Measurements from ENCODE around the gene ABCG4.

ABCG4 gene

GRCh38 chr11:119157063-119157462 lies 8.2 kb downstream of the ABCG4 start:
- no peak for TF ChIP-seq USF1 (IDR thresholded peaks at IDR 0.05)
- TF ChIP-seq REST (IDR thresholded peaks at IDR 0.05; ENCODE audit: low read depth): peak; percentile 45; the same call in 1 of the 2 replicates
- no peak for TF ChIP-seq CEBPB (IDR thresholded peaks at IDR 0.05)
- TF ChIP-seq ZBTB7A (IDR thresholded peaks at IDR 0.05; ENCODE audit: low read depth): no peak
- no peak for TF ChIP-seq RAD21 (IDR thresholded peaks at IDR 0.05; ENCODE audit: low read depth)

- no peak for TF ChIP-seq MAX (IDR thresholded peaks at IDR 0.05)
- TF ChIP-seq USF1 (IDR thresholded peaks at IDR 0.05): no peak
- TF ChIP-seq REST (IDR thresholded peaks at IDR 0.05; ENCODE audit: low read depth): no peak
- no peak for TF ChIP-seq EP300 (IDR thresholded peaks at IDR 0.05; ENCODE audit: borderline replicate concordance)
- TF ChIP-seq CREB1 (IDR thresholded peaks at IDR 0.05; ENCODE audit: low read depth): no peak
- TF ChIP-seq NFIC (IDR thresholded peaks at IDR 0.05): no peak
- no peak for TF ChIP-seq TAF1 (IDR thresholded peaks at IDR 0.05; ENCODE audit: low read depth)
- TF ChIP-seq CEBPB (IDR thresholded peaks at IDR 0.05): no peak
- TF ChIP-seq ZBTB7A (IDR thresholded peaks at IDR 0.05; ENCODE audit: low read depth): no peak
- no peak for TF ChIP-seq YY1 (IDR thresholded peaks at IDR 0.05; ENCODE audit: low read depth)
- TF ChIP-seq EGR1 (IDR thresholded peaks at IDR 0.05): no peak
- no peak for TF ChIP-seq FOXM1 (IDR thresholded peaks at IDR 0.05; ENCODE audit: borderline replicate concordance, low read depth)
- TF ChIP-seq TCF12 (IDR thresholded peaks at IDR 0.05; ENCODE audit: low read depth): no peak
- no peak for TF ChIP-seq TEAD4 (IDR thresholded peaks at IDR 0.05)
- TF ChIP-seq RAD21 (IDR thresholded peaks at IDR 0.05; ENCODE audit: low read depth): no peak
Observed at GRCh38 chr11:119158467-119158866, 9.6 kb downstream of the ABCG4 start.

- TF ChIP-seq TAF1 (IDR thresholded peaks at IDR 0.05; ENCODE audit: low read depth): no peak
- no peak for TF ChIP-seq NFIC (IDR thresholded peaks at IDR 0.05)
- TF ChIP-seq EGR1 (IDR thresholded peaks at IDR 0.05): no peak
- no peak for TF ChIP-seq EP300 (IDR thresholded peaks at IDR 0.05; ENCODE audit: borderline replicate concordance)
- no peak for TF ChIP-seq RAD21 (IDR thresholded peaks at IDR 0.05; ENCODE audit: low read depth)
- no peak for TF ChIP-seq YY1 (IDR thresholded peaks at IDR 0.05; ENCODE audit: low read depth)
- TF ChIP-seq USF1 (IDR thresholded peaks at IDR 0.05): no peak
- TF ChIP-seq REST (IDR thresholded peaks at IDR 0.05; ENCODE audit: low read depth): no peak
- TF ChIP-seq FOXM1 (IDR thresholded peaks at IDR 0.05; ENCODE audit: borderline replicate concordance, low read depth): no peak
- no peak for TF ChIP-seq CREB1 (IDR thresholded peaks at IDR 0.05; ENCODE audit: low read depth)
- no peak for TF ChIP-seq TEAD4 (IDR thresholded peaks at IDR 0.05)
- no peak for TF ChIP-seq MAX (IDR thresholded peaks at IDR 0.05)
- TF ChIP-seq CEBPB (IDR thresholded peaks at IDR 0.05): no peak
- no peak for TF ChIP-seq TCF12 (IDR thresholded peaks at IDR 0.05; ENCODE audit: low read depth)
- no peak for TF ChIP-seq ZBTB7A (IDR thresholded peaks at IDR 0.05; ENCODE audit: low read depth)
Observed at GRCh38 chr11:119160151-119160550, 11.3 kb downstream of the ABCG4 start.

- TF ChIP-seq EP300 (IDR thresholded peaks at IDR 0.05; ENCODE audit: borderline replicate concordance): no peak
- no peak for TF ChIP-seq USF1 (IDR thresholded peaks at IDR 0.05)
- TF ChIP-seq NFIC (IDR thresholded peaks at IDR 0.05): no peak
- TF ChIP-seq TCF12 (IDR thresholded peaks at IDR 0.05; ENCODE audit: low read depth): no peak
Observed at GRCh38 chr11:119161871-119162270, 13.0 kb downstream of the ABCG4 start.
